Mesendoderm (in vitro differentiated cells): ENCODE measurements around the gene MLLT3.

ENCODE experiments used
- DNase-seq: peaks from one replicate; pipeline ENCODE4 v3.0.0; 2013
- H2AK5ac ChIP-seq: 2 replicates; pipeline ENCODE4 v1.6.1; 2013; ENCODE audit warnings: low read length, inconsistent platforms
- H2BK120ac ChIP-seq: 2 replicates; pipeline ENCODE4 v1.6.1; 2013; ENCODE audit warnings: low read depth, mild to moderate bottlenecking, low read length, moderate library complexity, mixed read lengths
- H2BK15ac ChIP-seq: replicated peaks from 2 replicates; pipeline ENCODE4 v1.6.1; 2013; ENCODE audit warnings: low read depth, mild to moderate bottlenecking, moderate library complexity
- H2BK5ac ChIP-seq: 2 replicates; pipeline ENCODE4 v1.6.1; 2013; ENCODE audit warnings: low read length, inconsistent platforms
- H3K18ac ChIP-seq: 2 replicates; pipeline ENCODE4 v1.6.1; 2013; ENCODE audit warnings: mild to moderate bottlenecking, low read length, mixed read lengths
- H3K23ac ChIP-seq: one replicate; pipeline ENCODE4 v1.6.1; 2013; ENCODE audit warnings: low read length
- H3K27ac ChIP-seq: 2 replicates; pipeline ENCODE4 v1.5.1; 2013; ENCODE audit warnings: low read depth, mild to moderate bottlenecking, inconsistent platforms, low read length, moderate library complexity
- H3K27me3 ChIP-seq: 2 replicates; pipeline ENCODE4 v1.6.1; 2013; ENCODE audit warnings: low read length, control low read depth, mild to moderate bottlenecking, inconsistent platforms; ENCODE audit not compliant: insufficient read depth, poor library complexity
- H3K36me3 ChIP-seq: 2 replicates; pipeline ENCODE4 v1.6.1; 2013; ENCODE audit warnings: low read length, inconsistent platforms; ENCODE audit not compliant: control insufficient read depth, insufficient read depth
- H3K4ac ChIP-seq: one replicate; pipeline ENCODE4 v1.6.1; 2013; ENCODE audit warnings: low read depth, mild to moderate bottlenecking, low read length, moderate library complexity
- H3K4me1 ChIP-seq: 2 replicates; pipeline ENCODE4 v1.6.1; 2013; ENCODE audit warnings: low read depth, low read length, inconsistent platforms; ENCODE audit not compliant: control insufficient read depth
- H3K4me2 ChIP-seq: 2 replicates; pipeline ENCODE4 v1.6.1; 2013; ENCODE audit warnings: low read length
- H3K4me3 ChIP-seq: 2 replicates; pipeline ENCODE4 v1.5.1; 2013; ENCODE audit warnings: mild to moderate bottlenecking, low read length
- H3K56ac ChIP-seq: one replicate; pipeline ENCODE4 v1.6.1; 2013; ENCODE audit warnings: low read length
- H3K79me1 ChIP-seq: 2 replicates; pipeline ENCODE4 v1.6.1; 2013; ENCODE audit warnings: low read length, inconsistent platforms
- H3K79me2 ChIP-seq: 2 replicates; pipeline ENCODE4 v1.6.1; 2013; ENCODE audit warnings: mild to moderate bottlenecking, low read length; ENCODE audit not compliant: control insufficient read depth, insufficient read depth
- H3K9ac ChIP-seq: 2 replicates; pipeline ENCODE4 v1.6.1; 2013; ENCODE audit warnings: low read length, inconsistent platforms
- H4K5ac ChIP-seq: one replicate; pipeline ENCODE4 v1.6.1; 2013; ENCODE audit warnings: low read length
- H4K8ac ChIP-seq: one replicate; pipeline ENCODE4 v1.6.1; 2013; ENCODE audit warnings: low read depth, mild to moderate bottlenecking, control low read depth, low read length, moderate library complexity
- WGBS: extraction: QIAGEN DNeasy Blood & Tissue Kit; methylation state at CpG from one replicate; pipeline ENCODE4 v1.1.7; 2013; ENCODE audit warnings: low lambda C conversion rate, missing lambda C conversion rate; ENCODE audit not compliant: insufficient coverage; ENCODE audit errors: extremely low coverage; 5-methylcytosine and 5-hydroxymethylcytosine counted together

The MLLT3 gene

DNA sequence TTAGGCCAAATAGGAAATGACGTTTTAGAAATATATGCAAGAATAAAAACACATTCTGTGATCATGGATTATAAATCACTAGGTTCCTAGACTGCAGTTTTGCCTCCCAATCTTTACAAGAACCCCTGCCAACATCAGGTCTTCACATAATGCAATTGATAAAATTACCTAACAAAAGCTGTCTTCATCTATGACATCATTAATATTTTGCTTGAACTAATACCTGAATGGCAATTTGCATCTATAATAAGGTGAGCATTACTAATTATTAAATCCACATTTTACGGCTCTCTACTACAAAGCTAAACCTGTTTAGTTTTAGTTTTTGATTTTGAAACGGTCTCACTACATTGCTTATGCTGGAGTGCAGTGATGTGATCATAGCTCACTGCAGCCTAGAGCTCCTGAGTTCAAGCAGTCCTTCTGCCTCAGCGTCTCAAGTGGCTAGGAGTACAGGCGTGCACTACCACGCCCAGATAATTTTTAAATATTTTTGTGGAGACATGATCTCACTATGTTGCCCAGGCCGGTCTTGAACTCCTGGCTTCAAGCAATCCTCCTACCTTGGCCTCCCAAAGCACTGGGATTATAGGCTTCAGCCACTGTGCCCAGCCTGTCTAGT, 218.0 kb downstream of the MLLT3 start:
- peaks cover 2% of the 10 kb centered on the region for H3K4me1 ChIP-seq
- peak overlapping the region; percentile 48 for H2BK5ac ChIP-seq
- no peak overlapping the region for H3K18ac ChIP-seq

GRCh38 chr9:20403346-20403745, 219.0 kb downstream of the MLLT3 start:
- H3K36me3 ChIP-seq: no peaks in the 10 kb centered on the region
- no peak overlapping the region for H4K8ac ChIP-seq
- H2BK15ac ChIP-seq: no peak overlapping the region
- DNase-seq: peak; percentile 47
- no peak overlapping the region for H3K56ac ChIP-seq
- no peak overlapping the region for H3K23ac ChIP-seq
- no peaks in the 10 kb centered on the region for H3K27me3 ChIP-seq
- H2AK5ac ChIP-seq: no peak overlapping the region
- no CpG with 5 or more reads among the region's 2 CpGs for WGBS
- no peak overlapping the region for H4K5ac ChIP-seq
- H3K18ac ChIP-seq: no peak overlapping the region
- no peaks in the 10 kb centered on the region for H3K4me1 ChIP-seq
- H2BK120ac ChIP-seq: no peak overlapping the region
- no peaks in the 10 kb centered on the region for H3K79me1 ChIP-seq
- H3K79me2 ChIP-seq: no peaks in the 10 kb centered on the region
- H3K4me2 ChIP-seq: no peak overlapping the region
- H3K4me3 ChIP-seq: no peak overlapping the region
- H3K27ac ChIP-seq: no peak overlapping the region
- H2BK5ac ChIP-seq: no peak overlapping the region
- no peak overlapping the region for H3K4ac ChIP-seq
- H3K9ac ChIP-seq: no peak overlapping the region

More for the DNA sequence above, 218.0 kb downstream of the MLLT3 start:
- Histone ChIP-seq H3K27me3 (no peaks in the 10 kb centered on the region), H3K27ac (no peak overlapping the region), H3K79me1 (no peaks in the 10 kb centered on the region), H2AK5ac (no peak overlapping the region), H3K4me2 (no peak overlapping the region), H2BK15ac (no peak overlapping the region), H3K23ac (no peak overlapping the region), H3K56ac (no peak overlapping the region), H3K36me3 (no peaks in the 10 kb centered on the region), H4K8ac (no peak overlapping the region), H3K4ac (no peak overlapping the region), H3K79me2 (no peaks in the 10 kb centered on the region), H3K4me3 (no peak overlapping the region), H2BK120ac (no peak overlapping the region), H3K9ac (no peak overlapping the region), H4K5ac (no peak overlapping the region)
- WGBS: no CpG with 5 or more reads among the region's 7 CpGs
- no peak for DNase-seq

GRCh38 chr9:20402273-20402875, 219.9 kb downstream of the MLLT3 start:
- Histone ChIP-seq H3K4me2 (no peak overlapping the region), H2BK120ac (no peak overlapping the region), H4K8ac (no peak overlapping the region), H3K18ac (peak overlapping the region; percentile 71), H3K23ac (no peak overlapping the region), H3K56ac (no peak overlapping the region), H2BK15ac (no peak overlapping the region), H3K79me2 (no peaks in the 10 kb centered on the region), H3K27me3 (no peaks in the 10 kb centered on the region), H3K4me1 (no peaks in the 10 kb centered on the region), H3K9ac (no peak overlapping the region), H3K4me3 (no peak overlapping the region), H3K4ac (no peak overlapping the region), H3K27ac (no peak overlapping the region), H2BK5ac (peak overlapping the region; percentile 66), H3K36me3 (no peaks in the 10 kb centered on the region), H4K5ac (no peak overlapping the region), H2AK5ac (peak overlapping the region; percentile 21), H3K79me1 (no peaks in the 10 kb centered on the region)
- WGBS: no CpG with 5 or more reads among the region's 4 CpGs
- DNase-seq: no peak

GRCh38 chr9:20398536-20399338, 223.6 kb downstream of the MLLT3 start:
- Histone ChIP-seq H3K79me2 (no peaks in the 10 kb centered on the region), H3K79me1 (no peaks in the 10 kb centered on the region), H3K9ac (no peak overlapping the region), H3K4me1 (no peaks in the 10 kb centered on the region), H2BK5ac (no peak overlapping the region), H3K27me3 (no peaks in the 10 kb centered on the region), H2BK15ac (no peak overlapping the region), H2BK120ac (no peak overlapping the region), H4K5ac (no peak overlapping the region), H3K4me2 (no peak overlapping the region), H3K18ac (no peak overlapping the region), H3K36me3 (no peaks in the 10 kb centered on the region), H3K23ac (no peak overlapping the region), H3K56ac (no peak overlapping the region), H2AK5ac (no peak overlapping the region), H3K4me3 (no peak overlapping the region), H3K4ac (no peak overlapping the region), H3K27ac (no peak overlapping the region), H4K8ac (no peak overlapping the region)
- 100% methylated on average over 1 of the region's 8 CpGs for WGBS
- DNase-seq: no peak

- no peaks in the 10 kb centered on the region for H3K4me1 ChIP-seq
- no peak overlapping the region for H3K27ac ChIP-seq
- H4K5ac ChIP-seq: no peak overlapping the region
- no peak overlapping the region for H3K56ac ChIP-seq
- no peaks in the 10 kb centered on the region for H3K79me1 ChIP-seq
- H3K4ac ChIP-seq: no peak overlapping the region
- no peak overlapping the region for H3K4me2 ChIP-seq
- no peak overlapping the region for H3K9ac ChIP-seq
- no peak overlapping the region for H3K18ac ChIP-seq
- H3K79me2 ChIP-seq: no peaks in the 10 kb centered on the region
- H3K4me3 ChIP-seq: no peak overlapping the region
- H4K8ac ChIP-seq: no peak overlapping the region
- no peak overlapping the region for H2BK15ac ChIP-seq
- no peak for DNase-seq
- H3K36me3 ChIP-seq: no peaks in the 10 kb centered on the region
- H2AK5ac ChIP-seq: no peak overlapping the region
- H2BK5ac ChIP-seq: no peak overlapping the region
- no peak overlapping the region for H2BK120ac ChIP-seq
- no peak overlapping the region for H3K23ac ChIP-seq
- no CpG with 5 or more reads among the region's 4 CpGs for WGBS
- no peaks in the 10 kb centered on the region for H3K27me3 ChIP-seq
These were observed 225.0 kb downstream of the MLLT3 start for GRCh38 chr9:20397348-20397747.
